Panc1 (cell line): Measurements from ENCODE around the gene PRDM10.

Experiments
- POLR2AphosphoS5 ChIP-seq: IDR thresholded peaks from 2 replicates; pipeline ENCODE4 v1.6.1; 2012; ENCODE audit warnings: mild to moderate bottlenecking, low read depth, low read length, moderate library complexity
- TCF7L2 ChIP-seq: IDR thresholded peaks from 2 replicates; pipeline ENCODE4 v1.6.1; 2011; ENCODE audit warnings: mild to moderate bottlenecking, low read depth, low read length, inconsistent platforms
- TF ChIP-seq, protein P1 (sequence below): fragments of 450-650 bp; IDR thresholded peaks from 2 replicates; pipeline ENCODE4 v1.5.1; 2017; ENCODE audit warnings: mild to moderate bottlenecking
- TF ChIP-seq, protein P2 (sequence below), 2 experiments: IDR thresholded peaks; 2 replicates each; pipeline ENCODE4 v1.6.1; 2011 to 2012; ENCODE audit warnings: low read depth in 2 of 2, control low read depth in 1 of 2, low read length in 1 of 2, mild to moderate bottlenecking in 1 of 2, moderate library complexity in 1 of 2; ENCODE audit not compliant: insufficient read depth in 1 of 2

DNA sequence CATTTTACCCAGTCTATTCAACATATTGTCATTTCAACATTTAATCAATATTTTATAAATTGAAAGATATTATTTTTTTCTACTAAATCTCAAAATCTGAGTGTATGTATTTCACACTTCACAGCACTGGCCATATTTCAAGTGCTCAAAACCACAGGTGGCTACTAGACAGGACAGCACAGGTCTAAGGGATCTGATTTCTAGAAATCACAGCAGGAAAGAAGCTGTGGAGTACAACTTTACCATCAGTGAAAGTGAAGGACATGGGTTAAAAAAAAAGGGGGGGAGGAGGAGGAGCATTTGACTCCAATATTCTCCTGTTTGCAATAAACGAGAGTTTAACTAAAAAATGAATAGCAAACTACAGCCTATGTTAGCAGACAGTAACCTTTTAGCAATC lies 4.5 kb downstream of the PRDM10 start:
- TF ChIP-seq, protein P1, sequence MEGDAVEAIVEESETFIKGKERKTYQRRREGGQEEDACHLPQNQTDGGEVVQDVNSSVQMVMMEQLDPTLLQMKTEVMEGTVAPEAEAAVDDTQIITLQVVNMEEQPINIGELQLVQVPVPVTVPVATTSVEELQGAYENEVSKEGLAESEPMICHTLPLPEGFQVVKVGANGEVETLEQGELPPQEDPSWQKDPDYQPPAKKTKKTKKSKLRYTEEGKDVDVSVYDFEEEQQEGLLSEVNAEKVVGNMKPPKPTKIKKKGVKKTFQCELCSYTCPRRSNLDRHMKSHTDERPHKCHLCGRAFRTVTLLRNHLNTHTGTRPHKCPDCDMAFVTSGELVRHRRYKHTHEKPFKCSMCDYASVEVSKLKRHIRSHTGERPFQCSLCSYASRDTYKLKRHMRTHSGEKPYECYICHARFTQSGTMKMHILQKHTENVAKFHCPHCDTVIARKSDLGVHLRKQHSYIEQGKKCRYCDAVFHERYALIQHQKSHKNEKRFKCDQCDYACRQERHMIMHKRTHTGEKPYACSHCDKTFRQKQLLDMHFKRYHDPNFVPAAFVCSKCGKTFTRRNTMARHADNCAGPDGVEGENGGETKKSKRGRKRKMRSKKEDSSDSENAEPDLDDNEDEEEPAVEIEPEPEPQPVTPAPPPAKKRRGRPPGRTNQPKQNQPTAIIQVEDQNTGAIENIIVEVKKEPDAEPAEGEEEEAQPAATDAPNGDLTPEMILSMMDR, result no peak
- TF ChIP-seq, protein P2, sequence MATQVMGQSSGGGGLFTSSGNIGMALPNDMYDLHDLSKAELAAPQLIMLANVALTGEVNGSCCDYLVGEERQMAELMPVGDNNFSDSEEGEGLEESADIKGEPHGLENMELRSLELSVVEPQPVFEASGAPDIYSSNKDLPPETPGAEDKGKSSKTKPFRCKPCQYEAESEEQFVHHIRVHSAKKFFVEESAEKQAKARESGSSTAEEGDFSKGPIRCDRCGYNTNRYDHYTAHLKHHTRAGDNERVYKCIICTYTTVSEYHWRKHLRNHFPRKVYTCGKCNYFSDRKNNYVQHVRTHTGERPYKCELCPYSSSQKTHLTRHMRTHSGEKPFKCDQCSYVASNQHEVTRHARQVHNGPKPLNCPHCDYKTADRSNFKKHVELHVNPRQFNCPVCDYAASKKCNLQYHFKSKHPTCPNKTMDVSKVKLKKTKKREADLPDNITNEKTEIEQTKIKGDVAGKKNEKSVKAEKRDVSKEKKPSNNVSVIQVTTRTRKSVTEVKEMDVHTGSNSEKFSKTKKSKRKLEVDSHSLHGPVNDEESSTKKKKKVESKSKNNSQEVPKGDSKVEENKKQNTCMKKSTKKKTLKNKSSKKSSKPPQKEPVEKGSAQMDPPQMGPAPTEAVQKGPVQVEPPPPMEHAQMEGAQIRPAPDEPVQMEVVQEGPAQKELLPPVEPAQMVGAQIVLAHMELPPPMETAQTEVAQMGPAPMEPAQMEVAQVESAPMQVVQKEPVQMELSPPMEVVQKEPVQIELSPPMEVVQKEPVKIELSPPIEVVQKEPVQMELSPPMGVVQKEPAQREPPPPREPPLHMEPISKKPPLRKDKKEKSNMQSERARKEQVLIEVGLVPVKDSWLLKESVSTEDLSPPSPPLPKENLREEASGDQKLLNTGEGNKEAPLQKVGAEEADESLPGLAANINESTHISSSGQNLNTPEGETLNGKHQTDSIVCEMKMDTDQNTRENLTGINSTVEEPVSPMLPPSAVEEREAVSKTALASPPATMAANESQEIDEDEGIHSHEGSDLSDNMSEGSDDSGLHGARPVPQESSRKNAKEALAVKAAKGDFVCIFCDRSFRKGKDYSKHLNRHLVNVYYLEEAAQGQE (IDR thresholded peaks at IDR 0.05; ENCODE audit: insufficient read depth in 1 of 2, low read depth in 2 of 2, low read length in 1 of 2), result no peak
- TF ChIP-seq POLR2AphosphoS5, result no peak
- TF ChIP-seq TCF7L2, result no peak
